H9 (cell line): Measurements from ENCODE around the gene PHTF1. TPM values are rescaled to one million over a fixed set of nuclear protein-coding genes. Genes with fewer than 3 reads are reported as not detected.

Experiments
- DNase-seq: peaks from one replicate; pipeline ENCODE4 v3.0.0-alpha.2; 2017
- H2AFZ ChIP-seq: one replicate; pipeline ENCODE4 v1.6.1; 2013; ENCODE audit warnings: mild to moderate bottlenecking, low read length, control low read depth, moderate library complexity
- H2AK5ac ChIP-seq: 2 replicates; pipeline ENCODE4 v1.6.1; 2013; ENCODE audit warnings: low read length, control low read depth, mixed read lengths; ENCODE audit not compliant: insufficient read length
- H2BK120ac ChIP-seq: one replicate; pipeline ENCODE4 v1.6.1; 2013; ENCODE audit warnings: low read depth, mild to moderate bottlenecking, low read length, control low read depth, inconsistent platforms; ENCODE audit not compliant: poor library complexity, severe bottlenecking
- H2BK12ac ChIP-seq: 2 replicates; pipeline ENCODE4 v1.6.1; 2013; ENCODE audit warnings: low read length, control low read depth, mixed read lengths, low read depth; ENCODE audit not compliant: insufficient read length
- H2BK15ac ChIP-seq: 2 replicates; pipeline ENCODE4 v1.6.1; 2013; ENCODE audit warnings: low read depth, low read length, control low read depth
- H2BK20ac ChIP-seq: one replicate; pipeline ENCODE4 v1.6.1; 2013; ENCODE audit warnings: low read depth, mild to moderate bottlenecking, low read length, control low read depth, inconsistent platforms; ENCODE audit not compliant: poor library complexity, severe bottlenecking
- H2BK5ac ChIP-seq: 2 replicates; pipeline ENCODE4 v1.6.1; 2013; ENCODE audit warnings: low read length, control low read depth, mixed read lengths; ENCODE audit not compliant: insufficient read length
- H3K14ac ChIP-seq: 2 replicates; pipeline ENCODE4 v1.6.1; 2013; ENCODE audit warnings: low read length, control low read depth; ENCODE audit not compliant: insufficient read depth
- H3K18ac ChIP-seq: 2 replicates; pipeline ENCODE4 v1.6.1; 2013; ENCODE audit warnings: low read depth, mild to moderate bottlenecking, mixed read lengths, low read length, control low read depth; ENCODE audit not compliant: insufficient read length
- H3K23ac ChIP-seq: 2 replicates; pipeline ENCODE4 v1.6.1; 2013; ENCODE audit warnings: low read length, control low read depth, mixed read lengths, low read depth; ENCODE audit not compliant: insufficient read length
- H3K23me2 ChIP-seq: 2 replicates; pipeline ENCODE4 v1.6.1; 2013; ENCODE audit warnings: low read depth, mild to moderate bottlenecking, mixed read lengths, low read length, control low read depth; ENCODE audit not compliant: insufficient read length, poor library complexity, severe bottlenecking
- H3K27ac ChIP-seq: 2 replicates; pipeline ENCODE4 v1.5.1; 2013; ENCODE audit warnings: low read length, control low read depth, mixed read lengths, low read depth; ENCODE audit not compliant: insufficient read length
- H3K27me3 ChIP-seq: 2 replicates; pipeline ENCODE4 v1.6.1; 2013; ENCODE audit warnings: low read length, control low read depth, inconsistent platforms; ENCODE audit not compliant: insufficient read depth
- H3K4ac ChIP-seq: 2 replicates; pipeline ENCODE4 v1.6.1; 2013; ENCODE audit warnings: low read depth, mild to moderate bottlenecking, control low read depth, inconsistent platforms, low read length, moderate library complexity
- H3K4me1 ChIP-seq: 2 replicates; pipeline ENCODE4 v1.6.1; 2013; ENCODE audit warnings: low read length, control low read depth, inconsistent platforms; ENCODE audit not compliant: insufficient read depth
- H3K4me2 ChIP-seq: 2 replicates; pipeline ENCODE4 v1.6.1; 2013; ENCODE audit warnings: low read length, control low read depth, mixed read lengths; ENCODE audit not compliant: insufficient read length, insufficient read depth
- H3K56ac ChIP-seq: 2 replicates; pipeline ENCODE4 v1.6.1; 2013; ENCODE audit warnings: low read depth, mild to moderate bottlenecking, mixed read lengths, low read length, control low read depth; ENCODE audit not compliant: insufficient read length
- H3K79me1 ChIP-seq: 2 replicates; pipeline ENCODE4 v1.6.1; 2013; ENCODE audit warnings: low read depth, mild to moderate bottlenecking, moderate library complexity, low read length, control low read depth, inconsistent platforms; ENCODE audit not compliant: insufficient read depth, poor library complexity, severe bottlenecking
- H3K79me2 ChIP-seq: 2 replicates; pipeline ENCODE4 v1.6.1; 2013; ENCODE audit warnings: low read length, control low read depth, inconsistent platforms; ENCODE audit not compliant: insufficient read depth
- H3K9ac ChIP-seq: 2 replicates; pipeline ENCODE4 v1.6.1; 2013; ENCODE audit warnings: low read length, control low read depth, mixed read lengths; ENCODE audit not compliant: insufficient read length; ENCODE audit errors: extremely low read depth
- H3K9me3 ChIP-seq: one replicate; pipeline ENCODE4 v1.6.1; 2013; ENCODE audit warnings: low read depth, low read length, inconsistent platforms; ENCODE audit not compliant: control insufficient read depth
- H3T11ph ChIP-seq: one replicate; pipeline ENCODE4 v1.6.1; 2013; ENCODE audit warnings: mild to moderate bottlenecking, low read length, control low read depth, inconsistent platforms
- H4K20me1 ChIP-seq: one replicate; pipeline ENCODE4 v1.6.1; 2013; ENCODE audit not compliant: control insufficient read depth, insufficient read length, insufficient read depth
- H4K5ac ChIP-seq: 2 replicates; pipeline ENCODE4 v1.6.1; 2013; ENCODE audit warnings: low read depth, mild to moderate bottlenecking, mixed read lengths, low read length, control low read depth; ENCODE audit not compliant: insufficient read length
- H4K8ac ChIP-seq: replicated peaks from 2 replicates; pipeline ENCODE4 v1.6.1; 2013; ENCODE audit warnings: low read length, control low read depth, mixed read lengths, low read depth; ENCODE audit not compliant: insufficient read length
- H4K91ac ChIP-seq: 2 replicates; pipeline ENCODE4 v1.6.1; 2013; ENCODE audit warnings: low read depth, mild to moderate bottlenecking, moderate library complexity, mixed read lengths, low read length, control low read depth; ENCODE audit not compliant: insufficient read length
- H3K27ac Mint-ChIP-seq, 3 experiments: 2 replicates in 2 of 3; 3 replicates in 1 of 3; pipeline ENCODE4 v1.8.0; 2020 to 2021; ENCODE audit warnings: mixed read lengths in 3 of 3, mild to moderate bottlenecking in 1 of 3, moderate library complexity in 1 of 3
- H3K27me3 Mint-ChIP-seq: 2 replicates; pipeline ENCODE4 v1.8.0; 2021; ENCODE audit warnings: low read depth, mild to moderate bottlenecking, moderate library complexity, mixed read lengths
- H3K36me3 Mint-ChIP-seq, 3 experiments: 2 replicates in 2 of 3; 3 replicates in 1 of 3; pipeline ENCODE4 v1.8.0; 2020 to 2021; ENCODE audit warnings: low read depth in 3 of 3, mixed read lengths in 3 of 3; ENCODE audit not compliant: insufficient read depth in 1 of 3
- H3K4me1 Mint-ChIP-seq, 2 experiments: 2 replicates each; pipeline ENCODE4 v1.8.0; 2020; ENCODE audit warnings: mixed read lengths in 2 of 2
- H3K4me3 Mint-ChIP-seq, 2 experiments: 2 replicates in 1 of 2; 3 replicates in 1 of 2; pipeline ENCODE4 v1.8.0; 2020 to 2021; ENCODE audit warnings: mild to moderate bottlenecking in 2 of 2, mixed read lengths in 2 of 2, moderate library complexity in 1 of 2
- H3K9me3 Mint-ChIP-seq, 2 experiments: 2 replicates in 1 of 2; 3 replicates in 1 of 2; pipeline ENCODE4 v1.8.0; 2020; ENCODE audit warnings: mild to moderate bottlenecking in 2 of 2, mixed read lengths in 2 of 2, moderate library complexity in 1 of 2
- CTCF ChIP-seq: fragments of 200-600 bp; sonication (generic); conservative IDR thresholded peaks from 3 replicates; pipeline ENCODE4 v1.8.0; 2021; ENCODE audit warnings: antibody characterized with exemption, mild to moderate bottlenecking
- WGBS: extraction: QIAGEN DNeasy Blood & Tissue Kit; methylation state at CpG from one replicate; pipeline ENCODE4 v1.1.7; 2013; ENCODE audit warnings: missing lambda C conversion rate, low lambda C conversion rate, mixed read lengths; ENCODE audit not compliant: insufficient read length; ENCODE audit errors: extremely low coverage; 5-methylcytosine and 5-hydroxymethylcytosine counted together
- total RNA-seq: library from RNA; stranded (reverse); gene quantifications from 2 replicates; pipeline ENCODE4 v1.2.1, GENCODE V29; 2021

Gene PHTF1
- total RNA-seq, 1 experiment from 2014 or later = 28.4 TPM

- no peaks in the 10 kb centered on the region for H3K23me2 ChIP-seq
- H3K27ac ChIP-seq = no peak overlapping the region
- no peak overlapping the region for H3K27ac Mint-ChIP-seq
- H2BK15ac ChIP-seq = no peak overlapping the region
- no peak overlapping the region for H2BK5ac ChIP-seq
- H3K9me3 ChIP-seq = no peaks in the 10 kb centered on the region
- H3K4ac ChIP-seq = no peak overlapping the region
- no peak overlapping the region for H2BK20ac ChIP-seq
- TF ChIP-seq CTCF = no peak
- no peak overlapping the region for H3K9ac ChIP-seq
- no peak overlapping the region for H4K8ac ChIP-seq
- no peak overlapping the region for H3K18ac ChIP-seq
- H2BK120ac ChIP-seq = no peak overlapping the region
- H3K79me2 ChIP-seq = no peaks in the 10 kb centered on the region
- no peak overlapping the region for H4K5ac ChIP-seq
- no CpG with 5 or more reads among the region's 3 CpGs for WGBS
- no peak overlapping the region for H2AFZ ChIP-seq
- no peak for DNase-seq
- H3K4me1 Mint-ChIP-seq = no peaks in the 10 kb centered on the region
- H3K27me3 Mint-ChIP-seq = no peaks in the 10 kb centered on the region
- H3K36me3 Mint-ChIP-seq = no peaks in the 10 kb centered on the region
- no peak overlapping the region for H3K14ac ChIP-seq
- no peak overlapping the region for H3T11ph ChIP-seq
- no peaks in the 10 kb centered on the region for H4K20me1 ChIP-seq
- no peaks in the 10 kb centered on the region for H3K79me1 ChIP-seq
- no peaks in the 10 kb centered on the region for H3K27me3 ChIP-seq
- H3K56ac ChIP-seq = no peak overlapping the region
- no peak overlapping the region for H3K23ac ChIP-seq
- no peaks in the 10 kb centered on the region for H3K4me1 ChIP-seq
- H2BK12ac ChIP-seq = no peak overlapping the region
- H3K4me3 Mint-ChIP-seq = no peak overlapping the region
- no peak overlapping the region for H2AK5ac ChIP-seq
- no peaks in the 10 kb centered on the region for H3K9me3 Mint-ChIP-seq
- H4K91ac ChIP-seq = no peak overlapping the region
- no peak overlapping the region for H3K4me2 ChIP-seq
These were observed 101.7 kb downstream of the PHTF1 start for GRCh38 chr1:113657556-113658063.
